Right ventricle myocardium superior (tissue), 1 donor: ENCODE data around the gene POLQ. TPM values are rescaled to one million over a fixed set of nuclear protein-coding genes. Genes with fewer than 3 reads are reported as not detected.

ENCODE experiments used
- ATAC-seq: fragments of 200-7000 bp; cut with Tn5 transposase; one replicate; pipeline ENCODE4 v1.9.1; 2020; ENCODE audit warnings: mild to moderate bottlenecking; ENCODE audit not compliant: poor library complexity
- DNase-seq: peaks from one replicate; pipeline ENCODE4 v3.0.0-alpha.2; 2020
- intact Hi-C: fragments of 100-400 bp; cut with DNase I; formaldehyde crosslinking; loops from one replicate; pipeline ENCODE4 v1.11.2; 2022
- total RNA-seq: library from RNA; stranded (reverse); fragmentation: NEBNext Ultra II Directional; extraction: Animal tissue kit (Norgen Biotek cat#: 25700); gene quantifications from one replicate; pipeline ENCODE4 v1.2.1, GENCODE V29; 2021
- donor health status: DM: no; HTN: yes; CAD: no; lungs with severe emphysema.

The POLQ gene
- total RNA-seq, 1 donor from 2014 or later = 0.43 TPM

GRCh38 chr3:121517953-121518655 lies 27.7 kb downstream of the POLQ start:
- DNase-seq = no peak
- no peak for ATAC-seq
- intact Hi-C loops = no loop called here

- DNase-seq = no peak
- ATAC-seq = no peak
- intact Hi-C loops = no loop called here
Observed at GRCh38 chr3:121515862-121516261, 29.9 kb downstream of the POLQ start.

DNA sequence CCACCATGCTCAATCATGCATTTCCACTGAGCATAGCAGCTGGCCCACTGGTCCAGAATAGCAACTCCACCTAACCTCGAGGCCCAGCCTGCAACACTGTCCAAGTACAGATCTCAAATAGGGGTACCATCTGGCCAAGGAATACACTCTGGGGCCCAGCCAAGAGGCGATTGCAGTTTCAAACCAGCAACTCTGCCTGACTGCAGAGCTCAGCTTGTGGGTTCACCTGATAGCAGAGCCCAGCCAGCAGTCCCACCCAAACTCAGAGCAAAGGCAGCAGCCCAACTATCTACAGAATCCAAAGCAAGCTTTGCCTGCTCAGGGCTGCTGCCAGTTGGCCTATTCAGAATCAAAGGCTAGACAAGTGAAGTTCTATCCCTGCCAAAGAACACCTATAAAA lies 30.5 kb downstream of the POLQ start:
- DNase-seq (no peak), ATAC-seq (no peak)
- intact Hi-C loops = no loop called here

- no peak for DNase-seq
- no peak for ATAC-seq
- intact Hi-C loops = no loop called here
Observed at GRCh38 chr3:121514496-121514895, 31.3 kb downstream of the POLQ start.

- intact Hi-C loops = no loop called here
- ATAC-seq (no peak), DNase-seq (no peak)
Observed at GRCh38 chr3:121508389-121508788, 37.4 kb downstream of the POLQ start.

GRCh38 chr3:121505256-121505655 lies 40.5 kb downstream of the POLQ start:
- DNase-seq (no peak), ATAC-seq (no peak)
- intact Hi-C loops = no loop called here

GRCh38 chr3:121504618-121505017 lies 41.2 kb downstream of the POLQ start:
- intact Hi-C loops = no loop called here
- ATAC-seq = no peak
- no peak for DNase-seq

DNA sequence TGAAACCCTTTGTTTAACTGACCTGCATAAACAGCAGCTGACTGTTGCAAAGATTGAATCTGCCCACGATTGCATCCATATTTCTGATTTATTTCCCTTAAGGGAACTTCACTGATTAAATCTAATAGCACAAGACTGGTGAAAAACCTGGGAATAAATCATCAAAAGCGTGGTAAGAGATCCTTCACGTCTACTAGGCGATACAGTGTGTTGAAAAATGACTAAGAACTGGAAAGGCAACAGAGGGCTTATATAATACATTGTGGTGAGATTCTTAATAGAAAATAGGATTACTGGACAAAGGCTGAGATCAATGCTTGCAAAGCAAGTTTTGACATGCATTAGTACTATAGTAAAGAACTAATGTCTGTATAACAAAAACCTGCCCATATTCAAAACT lies 49.0 kb downstream of the POLQ start:
- ATAC-seq = no peak

GRCh38 chr3:121493431-121493830 lies 52.4 kb downstream of the POLQ start:
- intact Hi-C loops = no loop called here
- DNase-seq = no peak
- ATAC-seq = no peak

More for the DNA sequence above, 49.0 kb downstream of the POLQ start:
- DNase-seq = no peak
- intact Hi-C loops = no loop called here

- intact Hi-C loops = no loop called here
- DNase-seq (no peak), ATAC-seq (no peak)
Observed at GRCh38 chr3:121491683-121492320, 54.0 kb downstream of the POLQ start.

- intact Hi-C loops = no loop called here
- ATAC-seq = no peak
- no peak for DNase-seq
Observed at GRCh38 chr3:121490161-121490560, 55.6 kb downstream of the POLQ start.

GRCh38 chr3:121488628-121489027 lies 57.2 kb downstream of the POLQ start:
- DNase-seq (no peak), ATAC-seq (no peak)
- intact Hi-C loops = no loop called here

DNA sequence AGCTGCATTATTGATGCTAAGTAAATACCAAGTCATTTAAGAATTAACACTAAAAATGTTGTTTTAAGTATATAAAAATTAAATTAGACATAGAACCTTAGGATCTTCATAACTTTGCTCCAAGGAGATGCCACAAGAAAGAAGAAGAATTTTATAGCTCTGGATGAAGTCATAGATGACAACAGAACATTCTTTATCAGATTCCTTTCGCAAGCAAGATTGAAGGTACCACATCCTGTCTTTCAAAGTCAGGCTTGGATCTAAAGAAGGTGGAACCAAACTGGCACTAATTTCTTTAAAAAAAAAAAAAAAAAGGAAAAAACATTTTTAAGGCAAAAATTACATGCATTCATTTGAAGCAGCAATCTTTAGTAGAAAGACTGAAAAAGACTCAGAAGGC lies 62.5 kb downstream of the POLQ start:
- intact Hi-C loops = no loop called here
- DNase-seq (no peak), ATAC-seq (no peak)

GRCh38 chr3:121482660-121483059 lies 63.1 kb downstream of the POLQ start:
- ATAC-seq (no peak), DNase-seq (no peak)
- intact Hi-C loops = no loop called here

DNA sequence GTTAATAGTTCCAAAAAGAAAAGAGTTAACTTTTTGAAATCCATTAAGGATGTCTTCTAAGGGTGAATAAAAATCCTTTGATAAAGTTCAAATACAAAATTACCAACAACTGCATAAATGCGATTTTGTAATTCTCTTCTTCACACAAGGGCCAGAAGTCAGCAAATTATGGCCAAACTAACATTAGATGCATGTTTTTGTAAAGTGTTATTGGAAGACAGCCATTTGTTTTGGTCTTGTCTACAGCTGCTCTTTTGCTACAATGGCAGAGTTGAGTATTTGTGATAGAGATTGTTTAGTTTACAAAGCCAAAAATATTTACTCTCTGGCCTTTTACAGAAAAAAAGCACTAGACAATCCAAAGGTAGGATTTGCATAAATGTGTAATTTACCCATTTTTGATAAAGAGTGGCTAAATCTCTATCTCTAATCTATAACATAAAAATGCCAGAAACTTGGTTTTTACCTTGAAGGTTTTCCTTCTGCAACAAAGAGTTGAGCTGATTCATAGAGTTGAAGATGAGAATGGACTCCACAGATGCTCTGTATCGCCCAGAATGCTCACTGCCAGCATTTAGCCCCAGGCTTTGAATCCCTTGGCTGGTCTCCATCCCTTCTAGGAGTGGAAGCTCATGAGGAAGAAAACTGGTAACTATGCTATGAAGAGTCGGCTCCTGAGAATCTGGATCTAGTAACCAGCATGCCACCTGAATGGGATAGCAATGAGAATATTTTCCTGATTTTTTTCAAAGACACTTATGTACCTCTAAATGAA lies 64.5 kb downstream of the POLQ start:
- ATAC-seq = no peak
- intact Hi-C loops = no loop called here
- no peak for DNase-seq

DNA sequence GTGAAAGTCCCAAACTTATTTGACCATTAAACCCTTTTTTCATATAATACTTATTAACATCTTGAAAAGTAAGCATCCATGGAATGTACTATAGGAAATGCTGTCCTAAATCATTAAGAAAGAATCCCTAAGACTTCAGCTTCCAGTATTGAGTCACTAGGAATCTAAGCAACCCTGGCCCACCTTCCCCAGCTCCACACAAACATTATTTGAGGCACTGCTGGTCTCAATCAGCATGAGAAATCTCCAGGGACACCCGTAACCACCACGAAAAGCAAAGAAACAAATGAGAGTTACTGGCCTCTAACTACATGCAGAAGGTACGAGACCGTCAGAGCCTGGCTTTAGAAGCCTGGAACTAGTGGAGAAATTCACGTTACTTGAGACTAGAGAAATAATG lies 68.2 kb downstream of the POLQ start:
- ATAC-seq (no peak), DNase-seq (no peak)
- intact Hi-C loops = loop anchor here (10.0 kb wide), 1 partner anchor 63 kb away; no protein-coding TSS in a partner anchor

- ATAC-seq (no peak), DNase-seq (no peak)
- intact Hi-C loops = loop anchor here (10.0 kb wide), 1 partner anchor 58 kb away; no protein-coding TSS in a partner anchor
Observed at GRCh38 chr3:121473001-121473400, 72.8 kb downstream of the POLQ start.

GRCh38 chr3:121467085-121467484 lies 78.7 kb downstream of the POLQ start:
- no peak for ATAC-seq

GRCh38 chr3:121463745-121464144 lies 82.0 kb downstream of the POLQ start:
- intact Hi-C loops = no loop called here
- ATAC-seq (no peak), DNase-seq (no peak)

More at GRCh38 chr3:121467085-121467484, 78.7 kb downstream of the POLQ start:
- intact Hi-C loops = no loop called here
- DNase-seq = no peak

- intact Hi-C loops = no loop called here
- ATAC-seq = no peak
- DNase-seq = no peak
Observed at GRCh38 chr3:121462565-121462964, 83.2 kb downstream of the POLQ start.
